Progenitor cell of endocrine pancreas (in vitro differentiated cells): ENCODE results near the gene LDAH. TPM values are rescaled to one million over a fixed set of nuclear protein-coding genes. Genes with fewer than 3 reads are reported as not detected.

Experiments used
- DNase-seq: peaks from one replicate; pipeline ENCODE4 v3.0.0; 2021; ENCODE audit warnings: low spot score; ENCODE audit not compliant: unreplicated experiment
- H3K27ac Mint-ChIP-seq: 2 replicates; pipeline ENCODE4 v1.8.0; 2021; ENCODE audit warnings: mild to moderate bottlenecking, moderate library complexity, mixed read lengths
- H3K27me3 Mint-ChIP-seq: 2 replicates; pipeline ENCODE4 v1.8.0; 2021; ENCODE audit warnings: mixed read lengths
- H3K36me3 Mint-ChIP-seq: 2 replicates; pipeline ENCODE4 v1.8.0; 2022; ENCODE audit warnings: mixed read lengths; ENCODE audit not compliant: insufficient read depth
- H3K4me1 Mint-ChIP-seq: 2 replicates; pipeline ENCODE4 v1.8.0; 2021; ENCODE audit warnings: low read depth, mixed read lengths
- H3K4me3 Mint-ChIP-seq: 2 replicates; pipeline ENCODE4 v1.8.0; 2021; ENCODE audit warnings: low read depth, mild to moderate bottlenecking, moderate library complexity, mixed read lengths
- H3K9me3 Mint-ChIP-seq: 2 replicates; pipeline ENCODE4 v1.8.0; 2021; ENCODE audit warnings: low read depth, mixed read lengths
- long read RNA-seq: library from polyadenylated mRNA; unstranded; transcript quantifications from one replicate; pipeline ENCODE4 v2.0.0, GENCODE V29; 2020
- total RNA-seq: library from RNA; stranded (reverse); gene quantifications from 2 replicates; pipeline ENCODE4 v1.2.1, GENCODE V29; 2021
- TF ChIP-seq, protein P1 (sequence below): fragments of 200-600 bp; sonication (generic); IDR thresholded peaks from one replicate; pipeline ENCODE4 v1.5.0; 2021; ENCODE audit warnings: antibody characterized with exemption, mild to moderate bottlenecking; ENCODE audit not compliant: unreplicated experiment

LDAH gene
- 25.1 and 34.3 TPM in 2 replicates for total RNA-seq
- long read RNA-seq, transcript LDAH-201 (7 exons, 2,907 nt) = major isoform, 109 of 211 reads
- long read RNA-seq, transcript LDAH-209 (6 exons, 3,728 nt) = minor isoform, 10 of 211 reads
- long read RNA-seq, transcript LDAH-213 (6 exons, 1,179 nt) = minor isoform, 7 of 211 reads
- long read RNA-seq, transcript LDAH-211 (6 exons, 3,807 nt) = minor isoform, 12 of 211 reads
- long read RNA-seq, partial matches to known transcripts = 40 of 211 reads
- long read RNA-seq, other reads (novel, unspliced or antisense) = 28 of 211 reads

DNA sequence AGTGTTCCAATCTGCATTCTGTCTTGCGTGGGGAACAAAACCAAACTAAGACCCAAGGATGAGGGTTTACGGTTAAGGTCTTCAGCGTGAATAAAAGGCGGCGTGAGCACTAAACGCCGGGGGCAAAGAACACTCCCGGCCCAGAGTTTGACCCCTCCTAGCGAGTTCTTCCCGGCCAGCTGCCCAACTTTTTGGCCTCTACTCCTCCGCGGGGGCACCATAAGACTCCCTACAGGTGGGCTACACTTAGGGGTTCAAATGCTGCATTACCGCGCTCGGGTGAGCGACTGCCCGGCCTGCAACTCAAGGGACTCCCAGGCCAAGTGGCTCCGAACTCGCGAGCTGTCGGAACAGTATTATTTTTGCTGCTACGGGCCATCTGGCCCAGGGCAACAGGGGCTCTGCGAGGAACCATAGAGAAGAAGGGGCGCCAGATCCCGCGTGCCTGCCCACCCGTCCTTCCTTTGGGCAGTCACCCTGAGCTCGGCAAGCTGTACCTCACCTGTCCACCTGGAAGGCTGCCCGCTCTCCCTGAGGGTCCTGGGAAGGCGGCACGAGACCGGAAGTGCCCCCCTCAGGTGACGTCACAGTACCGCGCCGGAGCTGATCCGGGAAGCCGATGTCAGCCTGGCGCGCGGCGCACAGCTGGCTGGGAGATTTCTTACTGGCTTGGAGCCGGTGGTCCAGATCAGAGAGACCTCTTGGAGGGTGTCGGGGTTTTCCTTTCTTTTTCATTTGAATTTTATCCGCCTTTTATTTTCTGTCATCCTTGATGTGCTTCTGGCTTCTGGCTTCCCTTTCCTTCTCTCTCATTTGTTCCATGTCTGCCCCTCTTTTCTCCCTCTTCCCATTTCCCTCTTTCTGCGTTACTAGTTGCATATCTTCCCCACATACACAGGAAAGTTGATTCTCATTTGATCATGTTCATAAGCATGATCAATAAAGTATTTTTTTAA, at the start of gene LDAH:
Gene LDAH (minus strand): TSS at position 567 of the 956 bp plus-strand sequence. CDS start 21,638 bp downstream, outside the sequence.
- H3K9me3 Mint-ChIP-seq = no peaks in the 10 kb centered on the region
- peak within 1 kb of the TSS; percentile 98 for H3K4me3 Mint-ChIP-seq
- DNase-seq = peak; percentile 91
- peak within 1 kb of the TSS; percentile 99 for H3K27ac Mint-ChIP-seq
- peaks cover 21% of the 10 kb centered on the region for H3K27me3 Mint-ChIP-seq
- peaks cover 3% of the 10 kb centered on the region for H3K36me3 Mint-ChIP-seq
- TF ChIP-seq, protein P1, sequence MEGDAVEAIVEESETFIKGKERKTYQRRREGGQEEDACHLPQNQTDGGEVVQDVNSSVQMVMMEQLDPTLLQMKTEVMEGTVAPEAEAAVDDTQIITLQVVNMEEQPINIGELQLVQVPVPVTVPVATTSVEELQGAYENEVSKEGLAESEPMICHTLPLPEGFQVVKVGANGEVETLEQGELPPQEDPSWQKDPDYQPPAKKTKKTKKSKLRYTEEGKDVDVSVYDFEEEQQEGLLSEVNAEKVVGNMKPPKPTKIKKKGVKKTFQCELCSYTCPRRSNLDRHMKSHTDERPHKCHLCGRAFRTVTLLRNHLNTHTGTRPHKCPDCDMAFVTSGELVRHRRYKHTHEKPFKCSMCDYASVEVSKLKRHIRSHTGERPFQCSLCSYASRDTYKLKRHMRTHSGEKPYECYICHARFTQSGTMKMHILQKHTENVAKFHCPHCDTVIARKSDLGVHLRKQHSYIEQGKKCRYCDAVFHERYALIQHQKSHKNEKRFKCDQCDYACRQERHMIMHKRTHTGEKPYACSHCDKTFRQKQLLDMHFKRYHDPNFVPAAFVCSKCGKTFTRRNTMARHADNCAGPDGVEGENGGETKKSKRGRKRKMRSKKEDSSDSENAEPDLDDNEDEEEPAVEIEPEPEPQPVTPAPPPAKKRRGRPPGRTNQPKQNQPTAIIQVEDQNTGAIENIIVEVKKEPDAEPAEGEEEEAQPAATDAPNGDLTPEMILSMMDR = no peak
- H3K4me1 Mint-ChIP-seq = peaks cover 3% of the 10 kb centered on the region

DNA sequence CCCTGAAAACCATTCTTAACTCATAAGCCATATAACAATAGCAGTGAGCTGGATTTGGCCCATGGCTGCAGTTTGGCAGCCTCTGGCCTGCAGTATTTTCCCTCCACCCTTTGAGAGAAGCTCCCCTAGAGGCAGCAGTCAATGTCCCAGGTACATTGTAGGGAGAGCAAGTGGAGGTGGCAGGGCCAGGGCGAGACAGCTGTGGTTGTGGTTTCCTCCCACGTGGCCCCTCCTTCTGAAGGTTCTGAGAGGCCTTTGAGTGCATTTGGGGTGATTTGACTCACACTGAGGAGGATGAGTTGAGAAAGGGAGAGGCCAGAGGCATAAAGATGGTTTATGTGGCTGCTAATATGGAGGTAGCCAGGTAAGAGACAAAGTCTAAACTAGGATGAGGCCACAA, 45.5 kb upstream of the LDAH start:
- Mint-ChIP-seq H3K9me3 (peaks cover 8% of the 10 kb centered on the region), H3K4me1 (peaks cover 7% of the 10 kb centered on the region), H3K27me3 (peaks cover 41% of the 10 kb centered on the region), H3K4me3 (no peak overlapping the region), H3K27ac (no peak overlapping the region), H3K36me3 (no peaks in the 10 kb centered on the region)
- TF ChIP-seq, protein P1 = no peak
- DNase-seq = no peak

DNA sequence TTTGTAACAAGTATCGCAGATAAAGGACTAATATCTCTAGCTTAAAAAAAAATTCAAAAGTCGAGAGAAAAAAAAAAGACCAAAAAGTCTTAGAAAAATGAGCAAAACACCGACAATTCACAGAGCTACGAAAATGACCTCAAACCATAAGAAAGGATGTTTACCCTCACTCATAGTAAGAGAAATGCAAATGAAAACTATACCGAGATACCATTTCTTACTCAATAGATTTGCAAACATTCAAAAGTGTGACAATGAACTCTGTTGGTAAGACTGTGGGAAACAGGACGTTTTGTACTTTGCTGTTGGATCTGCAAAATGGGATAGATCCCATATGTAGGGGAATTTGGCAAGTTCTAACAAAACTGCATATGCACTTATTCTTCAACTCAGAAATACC, 39.9 kb upstream of the LDAH start:
- TF ChIP-seq, protein P1 = no peak
- Mint-ChIP-seq H3K27me3 (peaks cover 11% of the 10 kb centered on the region), H3K4me1 (peaks cover 7% of the 10 kb centered on the region), H3K9me3 (peaks cover 8% of the 10 kb centered on the region), H3K36me3 (no peaks in the 10 kb centered on the region), H3K27ac (no peak overlapping the region), H3K4me3 (no peak overlapping the region)
- DNase-seq = no peak

DNA sequence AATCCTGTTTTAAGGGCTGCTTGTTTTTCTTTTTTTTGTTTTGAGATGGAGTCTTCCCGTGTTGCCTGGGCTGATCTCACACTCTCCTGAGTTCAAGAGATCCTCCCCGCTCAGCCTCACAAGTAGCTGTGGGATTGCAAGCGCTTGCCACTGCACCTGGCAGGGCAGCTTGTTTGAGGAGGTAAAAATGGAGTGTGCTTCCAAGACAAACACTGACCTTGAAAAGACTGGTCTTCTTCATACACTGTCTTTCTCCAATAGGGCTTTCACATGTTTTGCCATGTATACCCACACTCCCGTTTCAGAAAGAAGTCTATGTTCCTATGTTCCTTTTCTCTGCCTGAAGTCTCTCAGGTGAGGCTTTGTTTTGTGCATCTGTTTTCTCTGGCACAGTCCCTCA, 32.6 kb upstream of the LDAH start:
- no peak for DNase-seq
- Mint-ChIP-seq H3K36me3 (no peaks in the 10 kb centered on the region), H3K27ac (no peak overlapping the region), H3K4me3 (no peak overlapping the region), H3K4me1 (no peaks in the 10 kb centered on the region), H3K9me3 (no peaks in the 10 kb centered on the region), H3K27me3 (peaks cover 15% of the 10 kb centered on the region)
- TF ChIP-seq, protein P1 = no peak

DNA sequence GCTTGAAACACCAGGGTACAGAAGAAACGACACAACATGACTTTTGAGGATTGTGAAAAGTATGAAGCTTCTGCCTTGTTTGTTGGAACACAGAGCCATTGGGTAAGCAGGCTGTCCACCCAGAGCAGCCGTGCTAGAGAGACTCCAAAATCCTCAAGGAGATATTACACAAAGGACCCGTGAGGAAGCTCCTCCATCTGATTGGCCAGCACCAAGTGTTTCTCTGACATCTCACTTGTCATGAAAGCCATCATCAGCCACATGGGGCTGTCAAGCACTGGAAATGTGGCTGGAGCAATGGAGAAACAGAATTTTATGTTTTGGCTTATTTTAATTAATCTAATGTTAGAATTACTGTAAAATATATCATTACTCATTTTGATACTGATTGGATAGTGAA, 29.8 kb upstream of the LDAH start:
- Mint-ChIP-seq H3K4me1 (no peaks in the 10 kb centered on the region), H3K36me3 (no peaks in the 10 kb centered on the region), H3K4me3 (no peak overlapping the region), H3K27ac (no peak overlapping the region), H3K27me3 (peaks cover 18% of the 10 kb centered on the region), H3K9me3 (no peaks in the 10 kb centered on the region)
- TF ChIP-seq, protein P1 = no peak
- DNase-seq = no peak
